Stimulated activated CD4-positive, alpha-beta T cell treated with anti-CD3 and anti-CD28 coated beads, TNF-alpha, amount 100 ng/mL, for 1 hour (primary cell): ENCODE results near the gene SGK2.

Experiments
- DNase-seq, 3 donors: peaks; one replicate each; pipeline ENCODE4 v3.0.0-alpha.2; 2020; ENCODE audit warnings: low read depth in 3 of 3, low spot score in 1 of 3

SGK2 gene

DNA sequence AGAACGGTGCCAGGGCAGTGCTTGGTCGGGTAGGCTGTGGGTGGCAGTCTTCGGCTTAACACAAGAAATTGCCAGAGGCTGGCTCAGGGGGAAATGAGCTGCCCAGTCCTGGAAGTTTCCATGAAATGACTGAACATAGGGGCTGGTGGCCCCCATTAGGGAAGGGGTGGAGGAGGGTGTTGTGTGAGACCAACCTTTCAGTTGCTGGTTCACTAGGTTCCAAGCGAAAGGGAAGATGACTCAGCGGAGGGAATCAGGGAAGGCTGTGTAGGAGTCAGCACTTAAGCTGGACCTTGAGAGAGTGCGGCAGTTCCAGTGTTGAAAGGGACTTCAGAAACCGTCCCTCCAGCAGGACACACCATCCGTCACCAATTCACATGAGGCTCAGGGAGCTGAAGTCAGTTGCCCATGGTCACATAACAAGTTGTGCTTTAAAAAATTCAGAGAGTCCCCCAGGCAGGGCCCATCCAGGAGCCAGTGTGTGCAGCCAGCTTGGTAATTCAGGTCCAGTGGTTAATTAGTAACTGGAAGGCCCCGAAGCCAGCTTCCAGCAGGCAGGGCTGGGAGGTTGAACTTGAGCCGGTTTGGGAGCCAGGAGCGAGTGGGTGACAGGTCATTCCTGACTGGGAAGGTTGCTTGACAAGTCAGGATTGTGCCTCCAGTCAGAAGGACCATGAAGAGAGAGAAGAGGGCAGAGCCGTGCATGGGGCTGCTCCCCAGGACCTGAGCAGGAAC, at the start of gene SGK2:
Gene SGK2 (plus strand): TSS at position 616 of the 735 bp plus-strand sequence. CDS start 7,469 bp downstream, outside the sequence.
- DNase-seq: no peak

DNA sequence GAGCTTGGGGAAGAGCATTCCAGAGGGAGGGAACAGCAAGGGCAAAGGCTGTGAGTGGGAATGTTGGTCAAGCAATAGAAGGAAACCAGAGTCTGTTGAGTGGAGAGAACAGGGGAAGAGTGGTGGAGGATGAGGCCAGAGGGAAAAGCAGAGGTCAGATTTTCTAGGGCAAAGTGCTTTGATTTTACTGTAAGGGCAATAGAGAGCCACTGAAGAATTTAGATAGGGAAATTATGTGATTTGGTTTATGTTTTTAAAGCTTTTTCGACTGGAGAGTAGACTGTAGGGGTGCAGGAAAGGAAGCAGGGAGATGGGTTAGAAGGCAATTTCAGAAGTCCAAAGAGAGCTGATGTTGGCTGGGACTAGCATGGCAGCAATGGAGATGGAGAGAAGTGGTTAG, 46.9 kb upstream of the SGK2 start:
- DNase-seq: no peak

DNA sequence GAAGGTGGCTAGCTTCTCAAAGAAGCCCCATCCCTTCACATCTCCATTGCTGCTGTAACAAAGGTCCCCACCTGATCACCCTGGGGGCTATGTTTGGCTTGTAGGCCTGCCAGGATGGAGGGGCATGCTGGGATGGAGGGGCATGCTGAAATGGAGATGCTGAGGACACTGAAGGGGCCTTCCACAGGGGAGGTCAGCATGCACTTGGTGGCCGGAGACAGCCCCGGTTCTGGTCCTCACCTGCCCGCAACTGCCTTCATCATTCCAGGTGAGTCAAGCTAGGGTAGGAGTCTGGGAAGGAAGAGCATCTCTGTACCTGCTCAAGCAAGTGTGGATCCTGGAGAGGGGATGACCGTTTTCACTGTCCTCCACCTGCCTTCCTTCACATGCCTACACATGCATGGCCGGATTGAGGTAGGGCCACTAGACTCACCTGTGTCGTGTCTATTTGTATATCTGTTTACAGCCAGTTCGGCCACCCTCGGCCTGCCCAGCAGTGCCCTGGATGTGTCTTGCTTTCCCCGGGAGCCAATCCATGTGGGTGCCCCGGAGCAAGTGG, 45.4 kb upstream of the SGK2 start:
- DNase-seq: no peak

DNA sequence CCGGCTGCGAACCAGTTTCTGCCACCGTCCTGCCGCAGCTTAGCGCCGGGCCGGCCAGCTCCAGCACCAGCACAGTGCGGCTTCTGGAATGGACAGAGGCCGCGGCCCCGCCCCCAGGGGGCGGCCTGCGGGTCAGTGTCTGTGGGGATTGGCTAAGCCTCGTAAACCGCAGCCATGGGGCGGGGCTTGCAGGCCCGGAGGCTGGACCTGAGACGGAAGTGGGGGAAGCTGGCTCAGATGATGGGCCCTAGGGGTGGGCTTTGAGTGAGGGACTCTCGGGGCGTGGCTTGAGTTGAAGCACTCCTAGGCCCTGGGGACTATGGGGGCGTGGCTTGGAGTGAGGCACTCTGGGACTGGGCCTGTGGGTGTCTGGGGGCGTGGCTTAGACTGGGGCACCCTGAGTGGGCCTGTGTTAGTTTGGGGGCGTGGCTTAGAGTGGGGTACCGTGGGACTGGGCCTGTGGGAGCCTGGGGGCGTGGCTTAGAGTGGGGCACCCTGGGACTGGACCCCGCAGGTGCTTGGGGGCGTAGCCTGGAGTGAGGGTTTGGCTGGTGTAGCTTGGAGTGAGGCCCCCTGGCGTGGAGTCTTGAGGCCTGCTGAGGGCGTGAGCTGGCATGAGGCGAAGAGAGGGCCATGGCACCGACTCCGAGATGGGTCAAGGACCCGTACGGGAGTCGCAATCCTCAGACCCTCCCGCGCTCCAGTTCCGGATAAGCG, 44.7 kb upstream of the SGK2 start:
- peak; percentile 71 to 84 (median 76) for DNase-seq

GRCh38 chr20:43514648-43514999, 44.2 kb upstream of the SGK2 start:
- DNase-seq: no peak

DNA sequence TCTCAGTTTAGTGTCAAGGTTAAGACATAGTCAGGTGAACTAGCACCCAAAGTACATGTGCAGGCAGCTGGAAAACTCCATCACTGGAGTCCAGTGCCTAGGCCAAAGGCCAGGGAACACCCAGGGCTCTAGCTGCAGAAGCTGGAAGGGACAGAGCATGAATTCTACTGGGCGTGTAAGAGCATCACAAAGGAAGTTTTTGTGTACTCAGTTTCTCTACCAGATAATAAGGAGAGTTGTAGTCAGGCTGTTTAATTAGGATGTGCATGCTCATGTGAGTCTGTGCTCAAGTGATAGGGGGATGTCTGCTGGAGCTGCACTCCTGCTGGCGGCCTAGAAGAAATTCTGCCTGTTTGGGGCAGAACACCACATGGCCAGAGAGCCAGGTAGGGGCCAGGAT, 43.2 kb upstream of the SGK2 start:
- DNase-seq: no peak

DNA sequence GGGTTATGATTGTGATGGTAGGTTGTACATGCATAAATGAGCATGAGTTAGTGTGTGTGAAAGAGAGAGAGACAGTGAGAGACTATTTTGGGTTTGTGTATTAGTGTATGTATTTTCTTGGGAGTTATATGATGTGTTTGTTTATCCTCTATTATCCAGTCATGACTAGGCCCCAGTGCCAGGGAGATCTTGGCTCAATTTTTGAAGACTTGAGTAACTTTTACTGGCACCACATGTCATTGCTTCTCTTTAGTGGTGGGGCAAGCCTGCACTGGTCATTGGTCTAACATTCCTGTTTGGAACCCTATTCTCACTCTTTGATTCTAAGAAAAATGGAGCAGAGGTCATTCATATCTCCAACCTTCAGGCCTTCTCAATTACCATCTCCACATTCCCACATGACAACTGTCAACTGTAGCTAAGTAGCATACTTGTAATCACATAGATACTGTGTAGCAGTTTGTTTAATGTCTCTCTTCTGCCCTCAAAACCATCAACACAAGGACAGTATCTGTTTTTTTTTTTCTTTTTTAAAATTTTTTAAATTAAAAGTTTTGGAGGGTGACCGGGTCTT, 42.5 kb upstream of the SGK2 start:
- no peak for DNase-seq

DNA sequence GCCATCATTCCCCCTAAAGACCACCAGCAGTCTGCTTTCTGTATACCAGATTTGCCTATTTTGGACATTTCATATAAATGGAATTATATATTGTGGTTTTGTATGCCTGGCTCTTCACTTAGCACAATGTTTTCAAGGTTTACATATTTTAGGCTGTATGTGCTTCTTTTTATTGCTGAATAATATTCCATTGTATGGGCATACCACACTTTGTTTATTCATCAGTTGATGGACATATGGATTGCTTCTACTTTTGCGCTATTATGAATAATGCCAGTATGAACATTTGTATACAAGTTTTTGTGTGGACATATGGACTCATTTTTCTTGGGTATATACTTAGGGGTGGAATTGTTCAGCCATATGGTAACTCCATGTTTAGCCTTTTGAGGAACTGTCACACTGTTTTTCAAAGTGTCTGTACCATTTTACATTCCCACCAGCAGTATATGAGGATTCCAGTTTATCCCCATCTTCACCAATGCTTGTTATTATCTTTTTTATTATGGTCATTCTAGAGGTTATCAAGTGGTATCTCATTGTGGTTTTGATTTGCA, 38.7 kb upstream of the SGK2 start:
- no peak for DNase-seq

GRCh38 chr20:43525021-43525420, 33.8 kb upstream of the SGK2 start:
- no peak for DNase-seq

- DNase-seq: no peak
Observed at GRCh38 chr20:43528258-43528875, 30.5 kb upstream of the SGK2 start.

GRCh38 chr20:43529051-43529450, 29.8 kb upstream of the SGK2 start:
- no peak for DNase-seq

- DNase-seq: no peak
Observed at GRCh38 chr20:43529457-43530153, 29.2 kb upstream of the SGK2 start.

- no peak for DNase-seq
Observed at GRCh38 chr20:43530321-43531090, 28.3 kb upstream of the SGK2 start.

GRCh38 chr20:43531091-43531443, 27.8 kb upstream of the SGK2 start:
- DNase-seq: no peak

DNA sequence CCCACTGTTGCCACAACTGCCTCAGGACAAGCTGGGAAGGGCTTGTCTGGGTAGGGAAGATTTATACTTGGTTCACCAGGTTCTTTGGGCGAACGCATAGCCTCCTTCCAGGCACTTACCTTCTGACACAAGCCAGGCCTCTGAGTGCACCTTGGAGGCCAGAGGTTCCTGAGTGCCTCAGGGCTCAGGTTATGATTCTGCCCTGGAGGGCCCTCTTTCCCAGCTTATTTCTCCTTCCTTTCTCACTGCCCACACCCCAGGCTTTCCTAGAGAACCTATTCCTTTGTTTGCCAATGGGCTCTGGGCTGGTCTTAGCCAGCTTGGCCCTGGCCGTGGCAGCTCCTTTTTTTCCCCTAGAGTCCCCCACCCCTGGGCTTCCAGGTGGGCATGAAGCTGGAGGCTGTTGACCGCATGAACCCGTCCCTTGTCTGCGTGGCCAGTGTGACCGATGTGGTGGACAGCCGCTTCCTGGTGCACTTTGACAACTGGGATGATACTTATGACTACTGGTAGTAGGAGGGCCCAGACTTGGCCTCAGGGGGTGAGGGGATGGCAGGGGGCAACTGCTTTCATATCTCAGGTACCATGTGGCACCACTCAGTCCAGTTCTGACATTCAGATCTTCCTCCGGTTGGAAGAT, 26.3 kb upstream of the SGK2 start:
- DNase-seq: no peak

DNA sequence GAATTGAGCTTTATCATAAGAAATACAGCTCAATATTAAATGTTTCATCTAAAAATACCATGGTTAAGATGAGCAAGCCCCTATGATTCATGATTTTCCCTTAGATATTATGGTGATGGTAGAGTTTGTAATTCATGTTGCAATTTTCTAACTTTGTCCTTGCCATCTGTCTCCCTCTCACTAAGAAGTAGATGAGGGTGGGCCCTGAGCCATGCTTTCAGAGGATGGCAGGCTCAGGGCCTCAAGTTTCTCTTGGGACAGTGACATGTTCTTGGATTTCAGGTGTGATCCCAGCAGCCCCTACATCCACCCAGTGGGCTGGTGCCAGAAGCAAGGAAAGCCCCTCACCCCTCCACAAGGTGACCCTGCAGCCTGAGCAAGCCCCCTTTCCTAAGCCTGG, 25.8 kb upstream of the SGK2 start:
- no peak for DNase-seq

GRCh38 chr20:43534016-43534415, 24.8 kb upstream of the SGK2 start:
- DNase-seq: no peak

GRCh38 chr20:43534791-43535350, 24.0 kb upstream of the SGK2 start:
- no peak for DNase-seq

DNA sequence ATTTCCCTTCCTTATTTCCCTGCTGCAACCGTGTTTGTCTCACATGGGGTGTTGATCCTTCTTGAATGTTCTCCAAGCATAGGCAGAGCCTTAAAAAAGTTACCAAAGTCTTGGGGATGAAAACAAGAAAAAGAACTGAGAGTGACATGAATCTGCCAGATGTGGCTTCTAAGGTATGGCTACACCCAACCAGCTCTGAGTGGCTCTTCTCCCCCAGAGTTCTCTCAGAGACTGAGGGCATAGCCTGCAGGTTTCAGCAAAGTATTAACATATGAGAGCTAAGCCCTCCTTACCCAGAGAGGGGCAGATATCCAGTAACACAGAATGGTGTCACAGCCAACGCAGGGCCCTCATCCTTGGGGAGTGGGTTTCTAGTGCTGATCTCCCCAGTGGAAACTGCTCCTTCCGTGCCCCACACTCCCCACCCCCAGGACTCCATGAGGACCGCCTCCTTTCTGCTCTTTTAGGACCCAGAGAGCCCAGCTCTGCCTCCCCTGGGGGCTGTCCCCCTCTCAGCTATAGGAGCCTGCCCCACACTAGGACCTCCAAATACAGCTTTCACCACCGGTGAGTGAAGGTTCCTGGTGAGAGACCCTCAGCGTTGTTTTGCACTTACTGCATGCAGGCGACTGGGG, 23.3 kb upstream of the SGK2 start:
- no peak for DNase-seq
